Lower leg skin (tissue), 3 donors: Measurements from ENCODE around the gene NDUFS1.

ENCODE experiments used
- POLR2A ChIP-seq, 2 donors: fragments of 450-650 bp; IDR thresholded peaks; one replicate each; pipeline ENCODE4 v1.6.1; 2016 to 2017; ENCODE audit warnings: antibody characterized with exemption in 2 of 2, mild to moderate bottlenecking in 1 of 2, moderate library complexity in 1 of 2
- TF ChIP-seq, protein P1 (sequence below), 3 donors: fragments of 450-650 bp; IDR thresholded peaks; one replicate each; pipeline ENCODE4 v1.5.1; 2016; ENCODE audit warnings: antibody characterized with exemption in 3 of 3, mild to moderate bottlenecking in 3 of 3, moderate library complexity in 2 of 3

DNA sequence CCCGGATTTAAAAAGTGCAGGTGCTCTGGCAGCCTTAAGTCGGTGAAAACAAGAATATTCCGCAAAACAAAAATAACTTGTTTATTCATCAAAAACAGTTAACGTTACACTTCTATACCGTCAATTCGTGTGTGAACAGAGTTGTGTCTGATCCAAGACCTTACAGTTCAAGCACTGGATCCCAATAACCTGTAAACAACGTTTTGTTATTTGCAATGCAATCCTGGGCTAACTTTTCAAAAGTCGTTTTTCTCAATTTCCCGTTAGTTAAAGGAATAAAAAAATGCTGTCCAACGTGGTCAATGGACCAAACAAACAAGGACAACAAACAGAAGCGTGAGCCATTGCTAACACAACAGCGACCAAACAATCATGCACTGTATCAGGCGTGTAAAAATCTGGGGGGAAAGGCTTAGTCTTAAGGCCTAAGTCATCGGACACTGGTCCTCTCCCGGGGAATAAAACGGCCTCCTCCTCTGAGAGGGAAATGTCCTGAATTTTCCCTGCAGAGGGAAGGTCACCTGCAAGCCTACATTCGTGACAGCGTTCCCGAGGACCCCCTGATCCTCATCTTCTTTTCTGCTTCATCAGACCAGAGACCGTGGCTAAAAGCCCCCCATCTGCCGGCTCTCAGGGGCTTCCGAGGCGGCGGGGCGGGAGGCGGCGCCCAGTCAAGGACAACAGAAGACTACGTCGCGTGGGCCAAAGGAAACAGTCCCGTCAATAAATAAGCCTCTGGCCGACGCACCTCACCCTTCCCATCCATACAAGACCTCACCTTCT lies 490 bp downstream of the NDUFS1 start:
- TF ChIP-seq, protein P1, sequence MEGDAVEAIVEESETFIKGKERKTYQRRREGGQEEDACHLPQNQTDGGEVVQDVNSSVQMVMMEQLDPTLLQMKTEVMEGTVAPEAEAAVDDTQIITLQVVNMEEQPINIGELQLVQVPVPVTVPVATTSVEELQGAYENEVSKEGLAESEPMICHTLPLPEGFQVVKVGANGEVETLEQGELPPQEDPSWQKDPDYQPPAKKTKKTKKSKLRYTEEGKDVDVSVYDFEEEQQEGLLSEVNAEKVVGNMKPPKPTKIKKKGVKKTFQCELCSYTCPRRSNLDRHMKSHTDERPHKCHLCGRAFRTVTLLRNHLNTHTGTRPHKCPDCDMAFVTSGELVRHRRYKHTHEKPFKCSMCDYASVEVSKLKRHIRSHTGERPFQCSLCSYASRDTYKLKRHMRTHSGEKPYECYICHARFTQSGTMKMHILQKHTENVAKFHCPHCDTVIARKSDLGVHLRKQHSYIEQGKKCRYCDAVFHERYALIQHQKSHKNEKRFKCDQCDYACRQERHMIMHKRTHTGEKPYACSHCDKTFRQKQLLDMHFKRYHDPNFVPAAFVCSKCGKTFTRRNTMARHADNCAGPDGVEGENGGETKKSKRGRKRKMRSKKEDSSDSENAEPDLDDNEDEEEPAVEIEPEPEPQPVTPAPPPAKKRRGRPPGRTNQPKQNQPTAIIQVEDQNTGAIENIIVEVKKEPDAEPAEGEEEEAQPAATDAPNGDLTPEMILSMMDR (IDR thresholded peaks at IDR 0.05): no peak
- no peak for TF ChIP-seq POLR2A (IDR thresholded peaks at IDR 0.05)
